OCI-LY1 (cell line): ENCODE data around the gene ANKRD33B.

Experiments
- H2AFZ ChIP-seq: fragments of 200-600 bp; sonication (generic), shearing (Covaris generic); 2 replicates; pipeline ENCODE4 v1.6.0; 2014; ENCODE audit warnings: antibody characterized with exemption, mild to moderate bottlenecking, low read length
- H3F3A ChIP-seq: fragments of 200-600 bp; sonication (generic), shearing (Covaris generic); 2 replicates; pipeline ENCODE4 v1.6.0; 2014; ENCODE audit warnings: mild to moderate bottlenecking, antibody characterized with exemption, low read length, moderate library complexity; ENCODE audit not compliant: insufficient read depth
- H3K27ac ChIP-seq: fragments of 200-600 bp; sonication (generic); 2 replicates; pipeline ENCODE4 v1.5.1; 2014; ENCODE audit warnings: low read length, mixed run types, mild to moderate bottlenecking, low read depth; ENCODE audit not compliant: poor library complexity, severe bottlenecking
- H3K27me3 ChIP-seq: fragments of 200-600 bp; sonication (generic); 2 replicates; pipeline ENCODE4 v1.6.0; 2014; ENCODE audit warnings: antibody characterized with exemption, mild to moderate bottlenecking, low read length, moderate library complexity; ENCODE audit not compliant: insufficient read depth
- H3K36me3 ChIP-seq: fragments of 200-600 bp; sonication (generic); 2 replicates; pipeline ENCODE4 v1.6.1; 2014; ENCODE audit warnings: mild to moderate bottlenecking, antibody characterized with exemption, low read length, moderate library complexity, mixed read lengths; ENCODE audit not compliant: insufficient read depth
- H3K4me1 ChIP-seq: fragments of 200-600 bp; sonication (generic); 2 replicates; pipeline ENCODE4 v1.5.1; 2014; ENCODE audit warnings: mild to moderate bottlenecking, low read length, moderate library complexity; ENCODE audit not compliant: insufficient read depth, severe bottlenecking
- H3K4me2 ChIP-seq: fragments of 200-600 bp; sonication (generic), shearing (Covaris generic); 2 replicates; pipeline ENCODE4 v1.6.1; 2014; ENCODE audit warnings: low read length
- H3K4me3 ChIP-seq: fragments of 200-600 bp; sonication (generic); 2 replicates; pipeline ENCODE4 v1.5.1; 2014; ENCODE audit warnings: low read length, low read depth, mild to moderate bottlenecking, mixed read lengths; ENCODE audit not compliant: poor library complexity, severe bottlenecking
- H3K79me2 ChIP-seq: fragments of 200-600 bp; shearing (Covaris generic); 2 replicates; pipeline ENCODE4 v1.6.1; 2016; ENCODE audit warnings: mixed run types, low read length, mixed read lengths; ENCODE audit not compliant: insufficient read depth
- H3K9ac ChIP-seq: fragments of 200-600 bp; sonication (generic), shearing (Covaris generic); 2 replicates; pipeline ENCODE4 v1.6.1; 2014; ENCODE audit warnings: mild to moderate bottlenecking, low read length, mixed read lengths
- H3K9me2 ChIP-seq: fragments of 200-600 bp; sonication (generic), shearing (Covaris generic); 2 replicates; pipeline ENCODE4 v1.6.1; 2014; ENCODE audit warnings: low read depth, mild to moderate bottlenecking, low read length, mixed read lengths
- H3K9me3 ChIP-seq: fragments of 200-600 bp; shearing (Covaris generic); 2 replicates; pipeline ENCODE4 v1.6.1; 2014; ENCODE audit warnings: low read length, mixed read lengths
- H4K20me1 ChIP-seq: fragments of 200-600 bp; sonication (generic), shearing (Covaris generic); 2 replicates; pipeline ENCODE4 v1.6.0; 2016; ENCODE audit warnings: mild to moderate bottlenecking, low read length; ENCODE audit not compliant: insufficient read depth
- CTCF ChIP-seq: fragments of 200-600 bp; sonication (generic), shearing (Covaris generic); IDR thresholded peaks from 2 replicates; pipeline ENCODE4 v1.5.1; 2017; ENCODE audit warnings: mild to moderate bottlenecking, antibody characterized with exemption, low read length, moderate library complexity, mixed read lengths
- EZH2 ChIP-seq: fragments of 200-600 bp; sonication (generic), shearing (Covaris generic); IDR thresholded peaks from 2 replicates; pipeline ENCODE4 v1.8.0; 2017; ENCODE audit warnings: borderline replicate concordance, mixed run types, mild to moderate bottlenecking, antibody characterized with exemption, low read length, moderate library complexity, mixed read lengths

ANKRD33B gene

GRCh38 chr5:10521466-10522223 is 42.2 kb upstream of the ANKRD33B start:
- TF ChIP-seq CTCF: peak; percentile 29; the same call in 1 of the 2 replicates
- no peak for TF ChIP-seq EZH2
- Histone ChIP-seq H3K4me1 (no peaks in the 10 kb centered on the region), H3K9ac (no peak overlapping the region), H3K27ac (no peak overlapping the region), H2AFZ (no peak overlapping the region), H3K9me2 (no peaks in the 10 kb centered on the region), H3K4me3 (no peak overlapping the region), H3K9me3 (no peaks in the 10 kb centered on the region), H3F3A (no peaks in the 10 kb centered on the region), H3K4me2 (no peak overlapping the region), H3K27me3 (no peaks in the 10 kb centered on the region; the same call in 1 of the 2 replicates), H3K79me2 (no peaks in the 10 kb centered on the region), H4K20me1 (no peaks in the 10 kb centered on the region), H3K36me3 (no peaks in the 10 kb centered on the region)

GRCh38 chr5:10522224-10522611 is 41.7 kb upstream of the ANKRD33B start:
- Histone ChIP-seq H3K4me2 (no peak overlapping the region), H3K9me2 (no peaks in the 10 kb centered on the region), H3K27ac (no peak overlapping the region), H3K9me3 (no peaks in the 10 kb centered on the region), H3K36me3 (no peaks in the 10 kb centered on the region), H3K4me3 (no peak overlapping the region), H3K9ac (no peak overlapping the region), H3K4me1 (no peaks in the 10 kb centered on the region), H3K79me2 (no peaks in the 10 kb centered on the region), H3F3A (no peaks in the 10 kb centered on the region), H2AFZ (no peak overlapping the region), H4K20me1 (no peaks in the 10 kb centered on the region), H3K27me3 (no peaks in the 10 kb centered on the region; the same call in 1 of the 2 replicates)
- TF ChIP-seq CTCF: no peak
- TF ChIP-seq EZH2: no peak

GRCh38 chr5:10524376-10525123 is 39.3 kb upstream of the ANKRD33B start:
- Histone ChIP-seq H3K9ac (no peak overlapping the region), H3K9me3 (no peaks in the 10 kb centered on the region), H3K4me2 (no peak overlapping the region), H3K79me2 (no peaks in the 10 kb centered on the region), H3F3A (no peaks in the 10 kb centered on the region), H3K4me3 (no peak overlapping the region), H4K20me1 (no peaks in the 10 kb centered on the region), H3K4me1 (no peaks in the 10 kb centered on the region), H3K36me3 (no peaks in the 10 kb centered on the region), H2AFZ (no peak overlapping the region), H3K9me2 (no peaks in the 10 kb centered on the region), H3K27ac (no peak overlapping the region), H3K27me3 (no peaks in the 10 kb centered on the region; the same call in 1 of the 2 replicates)
- TF ChIP-seq EZH2 (no peak), CTCF (no peak)
